UCSD-AML1 (cell line): ENCODE measurements around the gene GAS2L1.
A peak's percentile ranks its signal among the peaks of the same experiment; 100 is the strongest.

Experiments
- DNase-seq: peaks from one replicate; lab custom pipeline; 2025; ENCODE audit not compliant: unreplicated experiment; lab: John Stamatoyannopoulos, UW

The GAS2L1 gene

DNA sequence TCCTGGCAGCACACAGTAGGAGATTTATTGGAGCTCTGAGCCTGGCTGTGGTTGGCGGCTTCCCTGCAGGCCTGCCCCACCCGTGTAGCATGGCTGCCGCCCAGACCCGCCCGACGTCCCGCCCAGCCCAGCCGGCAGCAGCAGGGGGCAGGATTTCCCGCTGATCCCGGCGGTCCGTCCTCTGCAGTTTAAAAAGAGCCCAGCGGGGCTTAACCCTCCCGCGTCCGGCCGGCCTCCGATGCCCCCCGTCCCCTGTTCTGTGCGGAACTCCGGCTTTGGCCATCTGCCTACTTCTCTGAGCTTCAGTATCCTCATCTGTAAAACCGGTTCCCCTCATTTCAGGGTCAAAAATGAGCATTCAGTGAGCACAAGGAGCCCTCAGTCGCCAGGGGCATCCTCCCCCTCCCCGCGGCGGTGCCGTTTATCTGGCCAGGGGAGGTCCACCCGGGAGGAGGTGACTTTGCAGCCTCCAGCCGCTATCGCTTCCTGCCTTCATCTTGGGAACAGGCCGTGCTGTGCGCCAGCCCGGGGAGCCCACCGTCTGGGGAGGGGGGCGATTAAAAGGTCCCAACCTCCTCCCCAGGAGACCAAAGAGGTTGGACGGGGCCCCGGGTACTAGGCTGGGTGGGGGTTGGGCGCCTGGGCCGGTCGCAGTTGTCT, at the start of gene GAS2L1:
GAS2L1 (plus strand) TSS at position 476 of the 660 bp plus-strand sequence. CDS start 1,456 bp downstream, outside the sequence.
- peak; percentile 90 for DNase-seq

DNA sequence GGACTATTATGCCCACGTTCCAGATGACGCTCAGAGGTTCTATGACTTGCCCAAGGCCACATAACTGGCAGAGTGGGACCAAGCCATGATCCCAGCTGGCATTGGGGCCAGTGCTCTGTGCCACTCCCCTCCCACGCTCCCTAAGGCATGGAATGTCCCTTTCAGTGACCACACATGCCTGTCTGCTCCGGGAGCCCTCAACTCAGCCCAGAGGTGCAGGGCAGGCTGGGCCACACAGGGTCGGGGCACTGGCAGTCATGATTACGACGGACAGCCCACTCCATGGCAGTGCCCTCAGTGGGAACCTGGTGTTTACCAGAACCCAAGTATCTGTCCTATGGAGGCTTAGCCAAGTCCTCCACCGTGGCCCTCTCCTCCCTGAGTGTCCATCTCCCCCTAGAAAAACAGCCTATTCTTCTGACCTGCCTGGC, 48.7 kb upstream of the GAS2L1 start:
- no peak for DNase-seq

DNA sequence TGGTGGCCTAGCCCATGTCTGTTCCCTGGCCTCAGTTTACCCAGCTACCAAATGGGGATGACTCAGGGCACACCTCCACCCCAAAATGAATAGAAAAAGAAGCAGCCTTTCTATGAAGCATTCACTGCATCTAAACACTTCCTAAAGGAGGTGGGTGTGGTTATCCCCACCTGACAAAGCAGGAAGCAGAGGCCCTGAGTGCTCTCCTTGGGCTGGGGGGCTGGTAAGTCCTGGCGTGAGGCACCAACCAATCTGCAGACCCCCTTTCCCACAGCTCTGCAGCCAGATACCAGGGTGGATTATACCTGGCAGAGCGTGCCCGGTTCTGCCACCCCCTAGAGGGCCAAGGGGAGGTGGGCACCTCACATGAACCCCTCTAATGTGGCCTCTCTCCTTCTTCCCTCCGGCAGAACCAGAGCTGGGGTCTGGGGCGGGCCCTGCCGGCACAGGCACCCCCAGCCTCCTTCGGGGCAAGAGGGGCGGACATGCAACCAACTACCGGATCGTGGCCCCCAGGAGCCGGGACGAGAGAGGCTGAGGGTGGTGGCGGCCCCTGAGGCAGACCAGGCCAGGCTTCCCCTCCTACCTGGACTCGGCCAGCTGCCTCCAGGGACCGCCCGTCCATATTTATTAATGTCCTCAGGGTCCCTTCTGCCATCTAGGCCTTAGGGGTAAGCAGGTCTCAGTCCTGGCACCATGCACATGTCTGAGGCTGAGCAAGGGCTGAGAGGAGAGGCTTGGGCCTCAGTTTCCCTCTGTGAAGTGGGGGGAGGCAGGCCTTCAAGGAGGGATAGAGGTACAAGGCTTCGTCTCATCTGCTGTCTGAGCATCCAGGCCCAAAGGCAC, 47.8 kb upstream of the GAS2L1 start:
- no peak for DNase-seq

DNA sequence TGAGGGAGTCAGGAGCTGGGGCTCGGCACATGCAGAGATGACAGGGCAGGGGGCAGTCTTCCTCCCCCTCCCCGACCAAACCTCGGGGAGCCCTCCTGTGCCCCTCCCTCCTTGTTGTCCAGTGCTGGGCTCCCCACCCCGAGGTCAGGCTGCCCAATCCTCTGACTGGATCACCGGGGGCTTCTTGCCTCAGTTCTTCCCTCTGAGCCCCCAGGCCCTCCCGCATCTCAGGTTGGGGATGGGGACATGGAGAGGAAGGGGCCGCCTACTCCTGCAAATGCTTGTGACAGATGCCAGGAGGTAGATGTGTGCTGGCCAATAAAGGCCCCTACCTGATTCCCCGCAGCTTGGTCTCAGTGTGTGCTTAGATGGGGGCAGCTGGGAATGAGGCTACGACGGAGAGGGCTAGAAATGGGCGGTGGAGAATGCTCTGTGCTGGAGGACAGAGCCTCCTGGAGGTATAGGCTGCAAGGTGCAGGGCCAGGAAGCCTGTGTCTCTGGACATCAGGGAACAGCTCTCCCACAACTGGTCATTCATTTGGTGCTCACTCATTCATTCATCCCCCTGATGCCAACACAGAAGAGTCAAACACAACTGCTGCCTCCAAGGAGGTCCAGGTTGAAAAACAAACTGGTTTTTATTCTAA, 47.1 kb upstream of the GAS2L1 start:
- DNase-seq = no peak

DNA sequence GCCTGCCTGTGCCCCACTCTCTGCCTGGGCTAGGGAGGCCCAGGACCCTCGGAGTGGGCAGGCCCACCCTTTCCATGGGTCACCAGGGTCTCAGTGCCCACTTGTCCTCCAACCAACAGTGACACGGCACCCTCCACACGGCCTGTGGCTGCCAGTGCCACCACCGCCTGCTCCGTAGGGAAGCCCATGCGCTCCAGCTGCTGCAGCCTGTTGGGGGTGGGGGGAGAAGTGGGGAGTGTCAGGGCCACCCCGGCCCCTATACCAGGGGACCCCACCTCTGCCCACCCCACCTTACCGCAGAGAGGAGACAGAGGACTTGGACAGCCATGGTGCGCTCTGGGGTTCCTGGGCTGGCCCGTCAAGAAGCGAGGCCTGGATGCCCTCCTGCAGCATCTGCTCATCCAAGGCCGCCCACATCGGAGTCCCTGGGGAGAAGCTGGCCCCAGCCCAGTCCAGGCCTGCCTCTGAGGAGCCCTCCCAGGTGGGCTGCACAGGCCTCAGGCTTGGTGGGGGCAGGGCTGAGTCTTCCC, 46.4 kb upstream of the GAS2L1 start:
- no peak for DNase-seq

DNA sequence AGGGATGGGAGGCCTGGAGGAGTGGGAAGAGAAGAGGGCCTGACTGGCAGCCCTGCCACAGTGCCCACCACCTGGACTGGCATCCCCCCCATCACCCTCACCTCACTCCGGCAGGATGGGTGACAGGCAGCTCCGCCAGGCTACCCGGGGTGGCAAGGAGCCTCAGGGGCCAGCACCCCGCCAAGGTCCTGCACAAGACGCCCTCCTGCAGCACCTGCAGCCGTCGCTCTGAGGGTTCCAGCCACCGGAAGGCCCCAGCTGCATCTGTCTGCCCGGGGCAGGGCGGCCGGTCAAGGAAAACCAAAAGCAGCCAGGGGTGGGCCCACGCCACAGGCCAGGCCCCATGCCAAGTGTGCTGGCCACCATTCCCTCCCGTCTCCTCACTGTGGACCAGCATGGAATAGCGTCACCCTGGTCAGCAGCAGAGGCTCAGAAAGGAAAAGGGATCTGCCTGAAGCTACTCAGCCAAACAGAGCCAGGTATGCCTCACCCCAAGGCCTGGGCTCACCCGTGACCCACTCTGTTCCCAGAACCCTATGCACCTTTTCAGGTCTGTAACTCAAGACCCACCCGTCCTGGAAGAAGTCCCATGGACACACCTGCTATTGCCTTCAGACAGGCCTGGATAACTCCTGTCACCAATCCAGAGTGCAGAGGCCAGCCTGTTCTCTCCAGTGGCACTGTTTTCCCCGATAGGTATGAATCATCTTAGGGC, 45.7 kb upstream of the GAS2L1 start:
- DNase-seq = no peak

DNA sequence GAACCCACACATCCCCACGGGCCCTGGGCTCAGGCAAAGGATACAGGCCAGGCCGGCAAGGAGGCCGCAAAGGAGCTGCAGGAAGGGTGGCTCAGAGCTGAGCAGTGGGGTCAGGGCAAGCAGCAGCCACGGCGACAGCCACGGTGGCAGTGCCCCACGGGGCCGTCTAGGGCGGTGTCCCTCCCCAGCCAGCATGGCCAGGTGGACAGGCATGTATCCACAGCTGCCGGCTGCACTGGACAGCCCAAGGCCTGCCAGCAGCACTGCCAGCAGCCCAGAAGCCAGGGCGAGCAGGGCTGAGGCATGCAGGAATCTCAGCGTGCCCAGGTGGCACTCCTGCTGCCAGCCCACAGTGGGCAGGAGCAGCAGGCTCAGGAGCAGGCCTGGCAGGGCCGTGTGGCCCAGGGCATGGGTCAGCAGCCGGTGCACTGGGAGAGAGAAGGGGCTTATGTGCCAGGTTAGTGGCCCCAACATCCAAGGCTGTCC, 42.6 kb upstream of the GAS2L1 start:
- DNase-seq = no peak

DNA sequence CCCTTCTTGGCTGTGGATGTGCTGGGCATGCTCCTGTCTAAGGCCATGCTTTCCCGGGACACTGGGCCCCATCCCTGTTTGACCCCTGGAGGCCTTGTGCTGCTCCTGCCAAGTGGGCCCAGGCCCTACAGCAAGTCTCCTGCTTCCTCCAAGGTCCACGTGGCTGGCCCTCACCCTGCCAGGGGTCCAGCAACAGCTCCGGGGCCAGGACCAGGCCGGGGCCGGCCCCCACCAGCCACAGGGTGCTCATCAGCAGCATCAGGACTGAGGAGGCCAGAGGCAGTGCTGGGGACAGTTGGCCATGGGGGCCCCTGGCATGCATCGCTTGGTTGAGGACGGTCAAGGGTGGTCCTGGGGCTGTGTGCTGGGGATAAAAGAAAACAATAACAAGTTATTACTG, 41.1 kb upstream of the GAS2L1 start:
- no peak for DNase-seq

DNA sequence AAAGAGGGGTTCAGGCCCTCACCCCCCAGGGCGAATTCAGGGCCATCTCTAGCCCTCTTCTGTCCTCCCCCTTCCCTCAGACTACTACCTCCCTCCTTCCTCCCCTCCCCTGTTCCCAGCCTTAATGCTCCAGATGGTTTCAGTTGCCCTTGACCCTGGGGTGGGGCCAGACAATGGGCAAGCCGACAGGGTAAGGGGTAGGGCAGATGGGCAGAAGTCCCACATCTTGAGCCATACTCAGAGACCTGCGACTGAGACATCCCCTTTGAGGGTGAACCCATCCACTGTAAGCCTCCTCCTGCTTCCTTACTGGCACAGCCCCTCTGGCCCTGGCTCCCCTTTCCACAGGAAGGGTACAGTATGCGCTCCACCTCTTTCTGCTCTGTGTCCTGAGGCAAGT, 40.5 kb upstream of the GAS2L1 start:
- DNase-seq = no peak

DNA sequence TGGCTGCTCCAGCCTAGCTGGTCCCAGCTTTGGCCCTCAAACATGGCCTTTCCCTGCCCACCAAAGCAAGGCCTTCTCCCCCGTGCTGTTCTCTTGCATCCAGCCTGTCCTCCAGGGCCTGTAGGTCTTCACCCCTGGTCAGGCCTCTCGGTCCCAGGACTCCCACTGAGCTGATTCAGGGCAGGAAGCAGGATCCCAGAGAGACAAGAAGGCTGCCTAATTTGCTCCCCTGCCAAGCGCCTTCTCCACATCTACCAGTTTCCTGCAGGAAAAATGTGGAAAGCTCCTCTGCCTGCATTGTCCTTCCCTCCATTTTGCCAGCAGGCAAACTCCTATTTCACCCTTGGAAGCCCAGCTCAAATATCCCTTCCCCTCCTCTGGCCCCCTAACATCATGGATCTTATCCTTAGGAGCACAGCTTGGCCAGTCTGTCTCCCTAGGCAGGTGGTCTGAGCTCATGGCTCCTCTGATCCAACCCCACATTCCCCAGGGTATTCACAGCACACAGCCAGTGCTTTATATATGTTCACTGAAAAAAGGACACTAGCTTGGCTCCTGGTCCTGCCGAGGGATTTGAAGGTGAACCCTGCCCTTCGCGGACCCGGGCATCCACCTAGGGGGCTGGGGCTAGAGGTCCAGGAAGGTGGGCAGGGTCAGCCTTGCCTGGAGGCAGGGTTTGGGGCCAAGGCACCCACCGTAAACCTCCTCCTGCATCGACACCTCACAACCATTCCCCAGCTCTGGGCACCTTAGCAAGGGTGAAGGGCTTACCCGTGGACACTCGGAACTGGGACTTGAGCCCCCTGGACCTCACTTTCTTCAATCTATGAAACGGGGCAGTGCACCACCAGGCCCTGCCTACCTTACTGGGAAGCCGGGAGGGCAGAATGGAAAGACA, 39.6 kb upstream of the GAS2L1 start:
- DNase-seq = no peak

DNA sequence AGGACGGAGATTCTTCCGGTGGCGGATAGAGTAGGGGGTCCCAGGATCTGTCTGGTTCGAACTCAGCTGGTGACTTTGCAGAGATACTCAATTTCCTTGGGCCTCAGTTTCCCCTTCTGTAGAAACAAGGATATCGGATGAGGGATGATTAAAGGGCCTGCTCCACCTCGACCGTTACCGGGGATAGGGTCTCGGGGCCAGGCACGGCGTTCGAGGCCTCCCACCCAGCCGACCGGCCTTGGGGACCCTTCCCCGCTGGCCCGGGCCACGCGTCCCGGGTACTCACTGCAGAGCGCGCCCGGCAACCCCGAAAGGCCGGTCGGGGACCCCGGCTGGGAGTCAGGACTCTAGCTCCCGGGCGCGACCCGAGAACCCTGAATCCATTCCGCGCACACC, 39.0 kb upstream of the GAS2L1 start:
- no peak for DNase-seq

DNA sequence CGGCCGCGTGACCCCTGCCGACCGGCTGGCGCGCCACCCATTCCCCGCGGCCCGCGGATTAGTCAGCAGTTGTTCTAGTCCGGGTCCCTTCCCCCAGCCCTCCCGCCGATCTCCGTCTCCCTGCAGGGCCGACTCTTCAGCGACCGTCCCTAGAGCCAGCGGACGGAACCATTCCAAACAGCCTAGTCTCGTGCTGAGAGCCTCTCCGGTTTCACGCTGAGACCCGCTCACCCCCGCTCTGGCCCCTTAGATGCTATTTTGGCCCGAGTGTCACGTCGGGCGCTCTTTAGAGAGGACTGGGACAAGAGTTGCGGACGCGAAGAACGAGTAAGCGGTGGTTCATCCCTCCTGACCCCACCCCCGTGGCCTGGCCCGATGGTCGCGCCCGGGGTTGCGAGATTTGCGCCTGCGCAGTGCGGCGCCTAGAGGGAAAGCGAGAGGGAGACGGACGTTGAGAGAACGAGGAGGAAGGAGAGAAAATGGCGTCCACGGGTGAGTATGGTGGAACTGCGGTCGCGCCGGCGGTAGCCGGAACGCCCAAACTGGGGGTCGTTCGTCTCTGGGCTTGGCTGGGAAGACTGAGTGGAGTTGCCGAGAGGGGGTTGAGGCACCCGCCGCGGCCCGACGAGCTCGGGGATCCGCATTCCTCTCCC, 38.5 kb upstream of the GAS2L1 start, which contains the start of the genes EWSR1 and RHBDD3:
EWSR1 (plus strand) TSS at position 411 of the 653 bp plus-strand sequence; CDS start at position 480, 69 bp downstream.
RHBDD3 (minus strand) TSS at position 124 of the 653 bp plus-strand sequence. CDS start 2,355 bp downstream, outside the sequence.
- peak; percentile 99 for DNase-seq

DNA sequence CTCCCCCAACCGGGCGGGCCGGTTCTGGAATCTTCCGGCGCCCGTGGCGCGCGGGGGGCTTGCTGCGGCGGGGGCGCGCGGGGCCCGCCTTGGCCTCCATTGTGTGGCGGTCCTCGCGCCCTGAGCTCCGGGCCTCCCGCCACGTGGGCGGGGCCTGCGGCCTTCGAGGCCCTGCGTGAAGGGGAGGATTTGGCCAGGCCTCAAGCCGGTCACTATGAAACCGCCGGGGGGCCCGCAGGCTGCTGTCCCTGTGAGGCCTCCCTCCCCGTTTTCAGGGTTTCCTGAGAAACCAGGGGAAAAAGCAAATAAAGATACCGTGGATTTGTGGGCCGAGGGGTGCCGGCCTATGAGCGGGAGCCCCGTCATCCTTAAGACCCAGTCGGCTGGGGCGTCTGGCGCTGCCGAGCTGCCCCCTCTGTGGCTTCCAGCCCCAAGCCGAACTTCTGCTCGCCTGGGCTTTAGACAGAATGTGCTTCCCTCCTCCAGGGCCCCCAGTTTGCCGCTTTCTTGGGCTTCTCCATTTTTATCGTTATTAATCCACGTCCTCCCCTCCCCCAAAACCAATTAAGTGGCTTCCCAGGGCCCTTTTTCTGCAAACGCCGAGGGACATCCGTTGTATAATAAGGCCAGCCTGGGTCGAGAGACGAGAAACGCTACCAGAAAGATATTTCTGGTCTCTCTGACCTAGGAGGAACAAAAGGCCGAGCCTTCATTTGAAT, 37.8 kb upstream of the GAS2L1 start:
- peak; percentile 61 for DNase-seq

DNA sequence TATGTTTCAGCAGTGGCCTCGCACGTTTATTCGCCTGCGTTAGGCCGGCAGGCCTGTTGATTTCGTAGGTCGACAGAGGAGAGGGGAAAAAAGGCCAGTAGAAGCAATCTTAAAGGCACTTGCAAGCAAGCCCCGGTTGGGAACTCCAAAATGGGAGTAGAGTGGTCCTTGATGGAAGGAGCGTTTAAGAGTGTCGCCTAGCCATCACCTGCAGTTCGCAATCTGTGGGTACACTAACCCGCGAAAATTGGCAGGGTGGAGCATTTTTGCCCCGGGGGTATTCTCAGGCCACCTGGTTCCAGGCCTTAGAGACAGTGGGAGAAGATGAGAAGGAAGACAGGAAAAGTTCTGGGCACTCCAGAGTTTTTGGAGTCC, 37.2 kb upstream of the GAS2L1 start:
- DNase-seq = no peak

DNA sequence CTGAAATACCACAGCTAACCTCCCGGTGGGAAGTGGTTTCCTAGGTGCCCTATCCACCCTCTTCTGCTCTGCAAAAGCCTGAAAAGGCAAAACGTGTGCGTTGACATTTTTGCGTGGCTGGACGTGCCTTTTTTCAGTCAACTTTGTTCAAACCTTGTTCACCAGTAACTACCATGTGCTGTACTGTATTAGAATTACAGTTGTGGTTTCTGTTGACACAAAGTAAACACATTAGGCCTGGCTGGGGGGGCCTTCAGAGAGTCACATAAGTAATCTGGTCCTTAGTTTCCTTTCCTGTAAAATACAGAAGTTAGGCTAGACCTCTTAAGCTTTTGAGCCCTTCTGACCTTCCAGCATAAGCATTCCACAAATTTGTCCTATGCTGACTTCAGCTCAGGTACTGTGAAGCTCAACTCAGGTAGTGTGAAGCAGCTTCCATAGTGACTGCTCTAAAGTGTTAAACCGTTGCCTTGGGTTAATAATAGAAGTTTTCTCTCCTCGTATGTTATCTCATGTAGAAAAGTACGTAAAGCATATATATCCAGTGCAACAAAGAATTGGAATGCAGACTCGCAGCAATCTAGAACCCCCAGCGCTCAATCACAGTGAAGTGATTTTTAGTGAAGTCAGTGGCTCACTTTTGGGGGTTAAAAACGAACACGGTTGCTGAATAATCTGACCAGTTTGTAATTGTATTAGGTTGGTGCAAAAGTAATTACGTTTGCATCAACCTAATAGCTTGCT, 36.5 kb upstream of the GAS2L1 start:
- DNase-seq = no peak

DNA sequence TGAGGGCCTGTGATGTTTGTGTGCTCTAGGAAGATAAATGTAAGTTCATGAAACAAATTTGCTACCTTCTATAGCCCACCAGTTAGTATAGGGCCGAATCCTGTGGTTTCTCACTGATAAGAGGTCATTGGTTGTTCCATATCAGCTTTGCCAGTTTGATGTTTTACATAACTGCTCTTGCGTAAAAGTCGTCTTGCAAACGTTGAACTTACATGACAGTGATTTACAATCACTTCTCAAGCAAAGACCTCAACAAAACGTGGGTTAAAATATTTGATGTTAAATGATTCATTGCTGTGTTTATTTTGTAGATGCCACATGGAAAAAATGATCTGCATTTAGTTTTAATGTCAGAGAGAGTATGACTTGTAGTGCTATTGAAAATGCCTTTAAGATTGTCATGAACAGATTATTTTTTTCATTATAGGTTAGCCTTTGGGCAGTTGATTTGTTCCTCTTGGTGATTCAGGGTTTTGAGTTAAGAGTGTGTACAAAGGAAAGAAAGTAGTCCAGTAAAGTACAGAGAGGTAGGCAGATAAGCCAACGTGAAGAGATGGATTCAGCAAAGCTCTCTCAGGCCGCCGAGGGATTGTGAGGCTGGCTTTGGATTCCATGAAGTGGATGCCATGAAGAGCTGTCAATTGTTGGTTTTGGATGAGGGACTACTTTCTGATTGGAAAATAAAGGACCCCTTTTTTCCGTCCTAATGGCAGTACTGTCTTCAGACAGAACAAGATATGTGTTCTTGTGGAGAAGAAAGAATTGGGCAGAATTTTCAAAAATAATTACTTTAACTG, 35.8 kb upstream of the GAS2L1 start:
- DNase-seq = no peak

DNA sequence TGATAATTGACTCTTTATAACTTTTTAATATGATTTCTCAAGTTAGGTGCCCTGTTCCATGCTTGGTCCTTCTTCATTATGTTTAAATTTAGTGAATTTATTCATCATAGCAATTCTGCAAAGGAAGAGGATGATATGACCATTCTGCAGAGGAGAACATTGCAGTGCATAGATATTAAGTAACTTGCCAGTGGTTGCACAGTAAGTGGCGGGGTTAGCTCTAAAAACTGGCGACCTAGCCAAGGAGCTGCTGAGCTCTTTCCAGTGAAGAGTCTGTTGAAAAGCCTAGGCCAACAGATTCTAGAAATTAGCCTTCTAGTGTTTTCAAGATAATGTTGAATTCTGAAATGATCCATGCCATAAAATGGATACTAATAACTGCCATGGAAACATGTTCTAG, 33.8 kb upstream of the GAS2L1 start:
- no peak for DNase-seq
